GM20431 (cell line): ENCODE measurements around the gene MYH15.

Experiments used
- in situ Hi-C: fragments of 300-500 bp; cut with MseI, MboI; formaldehyde crosslinking; loops from one replicate; pipeline ENCODE4 v1.15.0; 2020; ENCODE audit warnings: low sequenced_read_pairs; ENCODE audit not compliant: unreplicated experiment

MYH15 gene

GRCh38 chr3:108477511-108478147 lies 32.8 kb downstream of the MYH15 start:
- in situ Hi-C loops, result loop anchor here (25.0 kb wide), 1 partner anchor 435 kb away; no protein-coding TSS in a partner anchor

- in situ Hi-C loops, result loop anchor here (25.0 kb wide), 1 partner anchor 437 kb away; no protein-coding TSS in a partner anchor
Measured at GRCh38 chr3:108475220-108475782, 35.1 kb downstream of the MYH15 start.

DNA sequence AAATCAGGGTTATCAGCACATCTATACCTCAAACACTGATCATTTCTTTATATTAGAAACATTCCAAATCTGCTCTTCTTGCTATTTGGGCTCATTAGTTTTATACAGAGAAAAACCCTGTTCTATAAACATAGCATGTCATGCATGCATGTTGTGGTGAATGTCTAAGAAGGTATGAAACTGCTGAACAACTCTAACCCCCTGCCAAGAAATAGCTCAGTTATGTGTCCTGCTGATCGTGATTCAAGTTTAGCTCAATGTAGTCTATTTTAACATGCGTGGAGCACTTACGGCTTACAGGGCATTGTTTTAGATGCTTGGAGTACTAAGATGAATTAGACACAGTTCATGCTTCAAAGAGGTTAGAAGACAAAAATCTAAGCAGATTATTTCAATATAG lies 35.8 kb downstream of the MYH15 start:
- in situ Hi-C loops, result no loop called here

DNA sequence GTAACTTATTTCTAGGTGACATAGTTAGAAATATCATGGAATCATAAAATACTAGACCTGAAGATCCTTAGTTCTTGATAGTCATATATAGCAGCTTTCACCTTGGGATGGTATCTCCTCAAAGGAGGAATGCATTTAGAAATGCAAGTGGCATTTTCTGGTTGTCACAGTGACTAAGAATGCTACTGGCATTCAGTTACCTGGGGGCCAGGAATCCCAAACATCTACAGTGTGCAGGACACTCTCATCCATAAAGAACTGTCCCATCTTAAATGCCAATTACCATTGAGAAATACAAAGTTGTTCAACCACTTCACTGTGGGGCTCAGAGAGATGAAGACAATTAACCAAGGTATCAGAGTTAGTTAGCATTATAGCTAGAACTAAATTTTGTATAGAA lies 36.7 kb downstream of the MYH15 start:
- in situ Hi-C loops, result no loop called here

GRCh38 chr3:108472001-108472591 lies 38.3 kb downstream of the MYH15 start:
- in situ Hi-C loops, result no loop called here

GRCh38 chr3:108471426-108471825 lies 39.0 kb downstream of the MYH15 start:
- in situ Hi-C loops, result no loop called here

DNA sequence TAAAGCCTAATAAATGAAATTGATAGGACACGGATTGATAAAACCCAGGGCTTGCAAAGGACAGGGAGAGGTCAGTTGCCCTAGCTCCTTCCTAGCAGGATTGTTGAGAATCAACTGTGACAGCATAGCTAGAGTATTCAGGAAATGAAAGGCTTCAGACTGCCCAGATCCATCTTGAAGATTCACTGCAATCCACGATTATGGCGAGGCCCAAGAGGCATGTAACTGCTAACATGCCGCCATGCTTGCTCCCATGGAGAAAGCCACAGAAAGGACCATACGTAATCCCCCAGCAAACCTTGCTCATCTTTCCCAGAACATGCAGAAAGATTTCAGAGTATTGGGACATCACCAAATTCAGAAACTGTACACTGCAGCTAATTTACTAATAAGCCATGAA lies 41.3 kb downstream of the MYH15 start:
- in situ Hi-C loops, result no loop called here

DNA sequence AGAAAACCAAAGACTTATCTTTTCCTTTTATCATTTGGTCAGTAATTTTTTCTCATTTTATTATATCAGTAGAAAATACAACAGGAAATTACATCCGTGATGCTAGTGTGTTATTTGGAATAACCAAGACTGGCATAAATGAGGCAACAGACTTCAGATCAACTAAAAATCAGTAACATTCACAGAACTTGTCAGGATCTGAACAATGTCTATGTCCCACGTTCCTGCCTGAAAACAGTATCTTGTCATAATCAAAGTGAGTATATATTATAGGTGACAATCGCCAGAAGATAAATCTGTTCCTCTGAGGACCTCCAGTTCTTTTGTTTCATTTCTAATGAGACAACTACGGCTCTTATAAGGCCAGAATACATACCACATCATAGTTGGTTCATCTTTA lies 41.8 kb downstream of the MYH15 start:
- in situ Hi-C loops, result no loop called here

DNA sequence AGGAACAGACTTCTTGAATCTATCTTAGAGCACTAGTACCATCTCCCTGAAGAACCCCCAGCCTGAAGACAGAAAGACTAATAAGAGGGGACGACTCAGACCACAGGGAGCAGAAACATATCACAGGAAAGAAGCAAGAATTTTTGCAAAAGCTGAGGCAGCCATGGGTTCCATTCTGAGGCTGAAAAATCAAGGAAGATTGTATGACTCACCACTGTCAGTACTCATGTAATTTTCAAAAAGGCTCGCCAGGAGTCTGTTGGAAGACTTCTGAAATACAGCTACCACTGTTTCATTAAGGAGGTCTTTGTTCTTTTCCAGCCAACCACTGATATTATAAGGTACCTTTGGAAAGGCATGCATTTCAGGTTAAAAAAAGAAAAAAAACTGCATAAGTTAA lies 47.5 kb downstream of the MYH15 start:
- in situ Hi-C loops, result no loop called here

- in situ Hi-C loops, result no loop called here
Measured at GRCh38 chr3:108461661-108462111, 48.7 kb downstream of the MYH15 start.

DNA sequence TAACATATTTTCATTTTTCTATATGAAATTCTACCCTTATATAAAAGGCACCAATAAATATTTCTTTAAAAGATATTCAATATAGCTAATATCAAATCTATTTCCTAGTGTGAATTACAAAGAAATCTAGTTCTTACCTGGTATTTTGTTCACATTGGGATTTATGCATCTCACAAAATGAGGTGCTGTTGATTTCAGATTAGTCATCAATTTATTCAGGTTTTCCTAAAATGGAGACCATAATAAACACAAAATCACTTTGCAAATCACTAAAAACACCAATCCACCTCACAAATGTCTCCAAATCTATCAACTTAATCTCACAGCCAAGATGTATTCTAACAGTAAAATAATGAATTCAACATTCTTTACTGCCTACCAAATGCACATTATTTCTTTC lies 51.2 kb downstream of the MYH15 start:
- in situ Hi-C loops, result no loop called here

DNA sequence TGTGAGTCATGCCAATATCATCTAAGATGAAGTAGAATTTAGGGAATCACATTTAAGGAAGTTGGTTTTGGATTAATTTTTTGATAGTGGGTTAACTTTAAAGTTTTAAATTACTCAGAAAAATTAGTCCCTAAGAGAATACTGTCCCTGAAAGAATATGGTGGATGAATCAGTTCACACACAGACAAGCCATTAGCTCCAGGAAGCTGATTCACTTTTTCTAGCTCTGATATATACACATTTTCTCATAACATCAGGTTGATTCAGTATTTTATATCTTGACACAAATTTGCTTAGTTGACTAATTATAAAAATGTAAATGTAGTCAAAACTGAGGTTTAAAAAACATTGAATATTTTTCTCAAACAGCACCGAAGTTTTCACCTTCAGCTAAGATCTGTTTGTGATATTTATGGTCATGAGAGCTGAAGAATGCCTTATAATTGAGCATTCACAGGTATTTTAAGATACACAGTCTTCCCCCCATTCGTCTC lies 55.1 kb downstream of the MYH15 start:
- in situ Hi-C loops, result no loop called here

DNA sequence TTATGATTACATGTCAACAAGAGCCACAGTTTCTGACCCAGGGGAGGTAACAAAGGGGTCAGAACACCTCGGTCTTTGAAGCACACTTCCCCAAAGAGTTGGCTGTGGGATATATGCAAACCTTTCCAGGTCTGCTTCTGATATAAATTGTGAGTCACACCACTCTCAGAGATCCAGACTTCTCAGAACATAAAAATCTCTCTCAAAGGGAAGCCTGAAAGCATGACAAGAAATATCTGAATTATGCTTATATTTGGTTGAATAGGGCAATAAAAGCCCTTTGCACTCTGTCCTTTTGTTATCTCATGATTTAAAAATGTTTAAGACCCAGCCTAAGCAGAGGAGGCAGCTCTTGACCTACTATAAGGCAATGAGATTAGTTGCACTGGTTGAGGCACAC lies 56.8 kb downstream of the MYH15 start:
- in situ Hi-C loops, result no loop called here

DNA sequence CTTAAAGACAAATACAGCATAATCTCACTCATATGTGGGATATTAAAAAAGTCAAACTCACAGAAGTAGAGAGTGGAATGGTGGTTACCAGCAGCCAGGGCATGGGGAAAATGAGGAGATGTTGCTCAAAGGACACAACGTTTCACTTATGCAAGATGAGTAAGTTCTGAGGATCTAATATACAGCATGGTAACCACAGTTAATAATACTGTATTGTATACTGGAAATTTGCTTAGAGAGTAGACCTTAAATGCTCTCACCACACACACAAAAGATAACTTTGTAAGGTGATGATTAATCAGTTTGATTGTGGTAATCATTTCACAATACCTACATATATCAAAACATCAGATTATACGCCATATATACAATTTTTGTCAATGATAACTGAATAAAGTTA lies 60.0 kb downstream of the MYH15 start:
- in situ Hi-C loops, result no loop called here

DNA sequence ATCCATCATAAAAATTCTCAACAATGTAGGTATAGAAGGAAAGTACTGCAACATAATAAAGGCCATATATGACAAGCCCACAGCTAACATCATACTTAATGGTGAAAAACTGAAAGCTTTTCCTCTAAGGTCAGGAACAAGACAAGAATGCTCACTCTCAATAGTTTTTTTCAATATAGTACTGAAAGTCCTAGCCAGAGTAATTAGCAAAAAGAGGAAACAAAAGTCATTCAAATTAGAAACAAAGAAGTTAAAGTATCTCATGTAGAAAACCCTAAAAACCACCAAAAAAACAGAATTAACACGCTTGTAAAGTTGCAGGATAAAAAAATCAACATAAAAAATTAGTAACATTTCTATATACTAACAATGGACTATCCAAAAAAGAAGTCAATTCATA lies 61.8 kb downstream of the MYH15 start:
- in situ Hi-C loops, result no loop called here

DNA sequence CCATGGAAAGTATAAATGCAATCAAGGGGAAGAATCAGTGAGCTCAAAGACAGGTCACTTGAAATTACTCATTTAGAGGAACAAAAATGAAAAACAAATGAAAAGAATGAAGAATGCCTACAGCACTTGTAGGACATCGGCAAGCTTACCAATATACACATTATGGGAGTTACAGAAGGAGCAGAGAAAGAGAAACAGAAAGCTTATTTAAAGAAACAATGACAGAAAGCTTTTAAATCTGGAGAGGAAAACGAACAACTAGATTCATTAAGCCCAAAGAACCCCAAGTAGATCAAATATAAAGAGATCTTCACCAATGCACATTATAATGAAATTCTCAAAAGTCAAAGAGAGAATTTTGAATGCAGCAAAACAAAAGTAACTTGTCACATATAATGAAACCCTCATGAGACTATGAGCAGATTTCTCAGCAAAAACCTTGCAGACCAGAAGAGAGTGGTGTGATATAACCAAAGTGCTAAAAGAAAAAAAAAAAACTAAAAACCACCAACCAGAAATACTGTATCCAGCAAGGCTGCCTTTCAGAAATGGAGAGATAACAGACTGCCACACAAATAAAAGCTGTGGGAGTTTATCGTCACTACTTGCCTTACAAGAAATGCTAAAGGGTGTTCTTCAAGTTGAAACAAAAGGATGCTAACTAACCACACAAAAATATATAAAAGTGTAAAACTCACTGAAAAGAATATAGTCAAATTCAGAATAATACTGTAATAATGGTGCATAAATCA lies 63.1 kb downstream of the MYH15 start:
- in situ Hi-C loops, result no loop called here

DNA sequence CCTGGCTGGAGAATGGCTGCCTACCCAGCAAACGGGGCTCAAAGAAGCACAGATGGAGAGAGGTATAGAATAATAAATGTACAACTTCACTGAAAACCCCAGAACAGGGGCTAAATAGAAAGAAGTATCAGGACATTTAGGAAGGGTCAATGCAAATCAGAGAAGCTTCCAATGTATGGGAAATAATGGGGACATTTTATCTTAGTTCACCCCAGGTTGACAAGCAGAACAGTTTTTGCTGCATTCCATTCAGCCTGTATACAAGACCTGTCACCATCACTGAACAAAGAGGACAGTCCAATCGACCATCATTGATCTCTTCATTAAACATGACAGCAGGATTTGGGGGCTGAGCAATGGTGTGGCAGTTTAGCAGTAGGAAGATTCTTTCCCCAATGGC lies 68.1 kb downstream of the MYH15 start:
- in situ Hi-C loops, result no loop called here

DNA sequence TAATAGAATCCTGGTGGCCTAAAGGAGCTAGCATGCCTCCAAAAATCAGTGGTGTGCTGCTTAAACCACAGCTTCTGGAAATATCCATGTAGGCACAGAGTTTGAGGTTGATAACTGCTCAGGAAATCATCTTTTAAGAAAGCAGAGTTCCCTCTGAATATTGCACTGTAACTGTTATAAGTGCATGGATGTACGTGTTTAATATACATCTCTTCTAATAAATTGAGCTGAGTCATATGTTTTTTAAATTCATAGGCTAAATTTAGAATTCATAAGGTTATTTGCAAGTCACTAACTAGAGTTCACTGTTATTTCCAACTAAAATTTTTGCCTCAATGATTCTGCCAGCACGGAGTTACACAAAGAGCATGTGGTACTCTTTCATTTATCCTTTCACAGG lies 68.9 kb downstream of the MYH15 start:
- in situ Hi-C loops, result no loop called here

- in situ Hi-C loops, result no loop called here
Measured at GRCh38 chr3:108441071-108441507, 69.3 kb downstream of the MYH15 start.

GRCh38 chr3:108438542-108438941 lies 71.9 kb downstream of the MYH15 start:
- in situ Hi-C loops, result no loop called here

DNA sequence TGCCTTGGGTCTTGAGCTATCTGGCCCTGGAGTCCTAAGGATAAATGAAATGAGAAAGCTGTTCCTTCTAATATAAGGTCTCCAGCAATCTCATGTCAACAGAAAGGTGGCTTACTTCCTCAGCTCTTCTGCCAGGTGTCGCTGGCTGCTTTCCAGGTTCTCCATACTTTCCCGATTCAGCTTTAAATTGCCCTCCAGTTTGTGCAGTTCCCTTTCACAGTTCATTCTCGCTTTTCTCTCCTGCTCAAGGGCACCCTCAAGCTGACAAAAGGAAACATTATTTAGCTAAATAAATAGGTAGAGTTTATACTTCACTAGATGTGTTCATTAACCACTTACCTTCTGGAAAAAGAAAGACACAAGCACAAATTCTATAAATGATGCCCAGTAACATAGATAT lies 73.0 kb downstream of the MYH15 start:
- in situ Hi-C loops, result no loop called here
